Activated T-cell treated with anti-CD3 and anti-CD28 coated beads, Interleukin-2, amount 50 U/mL, for 72 hours (primary cell): Measurements from ENCODE around the gene CGB3. TPM values are rescaled to one million over a fixed set of nuclear protein-coding genes. Genes with fewer than 3 reads are reported as not detected.

ENCODE experiments used
- ATAC-seq, 2 donors: fragments of 150-1000 bp; cut with Tn5 transposase; replicated peaks in 1 of 2; 2 replicates each; pipeline ENCODE4 v1.10.0; 2021; ENCODE audit warnings: moderate library complexity in 2 of 2, mild to moderate bottlenecking in 1 of 2
- DNase-seq, 2 donors: peaks; one replicate each; pipeline ENCODE4 v3.0.0; 2021 to 2022; ENCODE audit warnings: mixed read lengths in 1 of 2
- H3K27ac Mint-ChIP-seq: one replicate; pipeline ENCODE4 v1.8.0; 2022; ENCODE audit warnings: mild to moderate bottlenecking, moderate library complexity, mixed read lengths
- H3K27me3 Mint-ChIP-seq: one replicate; pipeline ENCODE4 v1.8.0; 2022; ENCODE audit warnings: low read depth, mixed read lengths
- H3K36me3 Mint-ChIP-seq, 2 donors: one replicate each; pipeline ENCODE4 v1.8.0; 2022; ENCODE audit warnings: mixed read lengths in 2 of 2, mild to moderate bottlenecking in 1 of 2; ENCODE audit not compliant: insufficient read depth in 2 of 2
- H3K4me1 Mint-ChIP-seq: one replicate; pipeline ENCODE4 v1.8.0; 2022; ENCODE audit warnings: low read depth, mixed read lengths
- H3K4me3 Mint-ChIP-seq, 2 donors: one replicate each; pipeline ENCODE4 v1.8.0; 2022; ENCODE audit warnings: mild to moderate bottlenecking in 2 of 2, mixed read lengths in 2 of 2, moderate library complexity in 2 of 2
- H3K9me3 Mint-ChIP-seq, 2 donors: one replicate each; pipeline ENCODE4 v1.8.0; 2022; ENCODE audit warnings: mixed read lengths in 2 of 2
- total RNA-seq, 2 donors: library from RNA; stranded (reverse); gene quantifications; one replicate each; pipeline ENCODE4 v1.2.3, GENCODE V29; 2022

The CGB3 gene
- total RNA-seq, 2 donors from 2014 or later = not detected

DNA sequence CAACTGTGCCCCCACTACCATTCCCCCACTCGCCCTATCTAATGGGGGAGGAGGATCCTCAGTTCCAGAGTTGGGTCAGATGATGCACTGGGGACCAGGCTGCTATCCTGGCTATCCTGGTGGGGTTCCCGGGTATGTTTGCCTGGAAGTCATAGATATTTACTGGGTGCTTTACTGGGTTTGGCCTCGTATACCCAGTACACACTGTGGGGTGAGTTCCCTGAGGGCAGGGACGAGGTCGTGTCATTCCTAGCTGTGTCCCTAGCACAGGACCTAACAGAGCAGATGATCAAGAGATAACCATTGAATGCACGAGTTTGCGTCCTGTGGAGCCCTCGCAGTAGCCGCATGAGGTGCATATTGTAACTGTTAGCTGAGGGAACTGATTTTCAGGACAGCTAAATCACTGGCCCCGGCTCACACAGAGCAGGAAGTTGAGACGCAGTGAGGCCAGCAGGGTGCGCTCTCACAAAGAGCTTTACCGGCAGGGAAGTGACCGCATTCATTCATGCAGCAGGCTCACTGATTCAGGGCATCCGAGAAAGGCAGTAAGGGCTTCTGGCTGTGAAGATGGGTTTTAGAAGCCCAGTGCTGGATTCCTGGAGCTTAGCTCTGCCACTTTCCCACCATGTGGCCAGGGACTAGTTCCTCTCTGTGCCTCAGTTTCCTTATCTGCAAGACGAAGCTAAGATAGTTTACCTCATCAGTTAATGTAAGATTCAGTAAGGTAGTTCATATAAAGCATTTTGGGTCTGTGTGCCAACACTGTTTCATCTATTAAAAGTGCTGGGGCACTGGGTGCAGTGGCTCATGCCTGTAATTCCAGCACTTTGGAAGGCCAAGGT is 24.4 kb downstream of the CGB3 start:
- Mint-ChIP-seq H3K27ac (no peak overlapping the region), H3K27me3 (no peaks in the 10 kb centered on the region), H3K4me3 (no peak overlapping the region), H3K36me3 (peaks cover 1 to 10% of the 10 kb centered on the region in 2 donors), H3K9me3 (no peaks in the 10 kb centered on the region), H3K4me1 (peaks cover 26% of the 10 kb centered on the region)
- DNase-seq = peak; percentile 67 to 71
- ATAC-seq = peak; percentile 73 to 88

DNA sequence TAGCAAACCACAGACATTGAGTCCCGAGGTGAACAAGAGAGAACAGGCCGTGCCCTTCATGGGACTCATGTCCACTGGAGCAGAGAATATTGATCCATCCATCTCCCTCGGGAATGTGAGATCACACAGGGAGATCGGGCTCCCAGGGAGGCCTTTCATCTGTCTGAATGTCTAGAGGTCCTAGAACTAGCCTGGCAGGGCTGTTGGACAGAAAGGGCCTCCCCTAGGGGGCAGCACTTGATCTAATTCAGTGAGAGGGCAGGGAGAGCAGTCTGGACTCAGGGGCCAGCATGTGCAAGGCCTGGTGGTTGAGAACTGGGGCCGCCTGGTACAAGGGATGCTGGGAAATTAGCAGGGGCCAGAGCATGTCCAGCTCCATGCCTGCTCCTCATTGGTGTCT is 26.2 kb downstream of the CGB3 start:
- Mint-ChIP-seq H3K27ac (no peak overlapping the region), H3K4me3 (no peak overlapping the region), H3K9me3 (no peaks in the 10 kb centered on the region), H3K27me3 (no peaks in the 10 kb centered on the region), H3K36me3 (peaks cover 3 to 7% of the 10 kb centered on the region in 2 donors), H3K4me1 (peaks cover 39% of the 10 kb centered on the region)
- ATAC-seq (no peak), DNase-seq (peak; percentile 65 to 73)

DNA sequence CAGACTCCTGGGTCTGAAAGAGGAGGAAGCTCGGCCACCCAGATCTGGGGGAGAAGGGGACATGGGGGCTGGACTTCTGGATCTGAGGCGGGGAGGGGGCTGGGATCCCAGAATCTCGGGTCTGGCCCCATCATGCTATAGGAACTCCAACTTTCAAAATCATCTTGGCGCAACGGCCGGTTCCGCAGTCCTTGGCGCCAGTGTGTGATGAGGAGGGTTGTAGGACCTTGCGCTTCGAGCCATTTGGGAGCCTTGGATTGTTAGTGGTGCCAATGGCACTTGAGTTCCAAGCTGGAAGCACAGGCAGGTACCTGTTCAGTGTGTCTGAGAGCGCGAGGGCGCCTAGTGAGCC is 30.1 kb downstream of the CGB3 start:
- H3K27me3 Mint-ChIP-seq = no peaks in the 10 kb centered on the region

DNA sequence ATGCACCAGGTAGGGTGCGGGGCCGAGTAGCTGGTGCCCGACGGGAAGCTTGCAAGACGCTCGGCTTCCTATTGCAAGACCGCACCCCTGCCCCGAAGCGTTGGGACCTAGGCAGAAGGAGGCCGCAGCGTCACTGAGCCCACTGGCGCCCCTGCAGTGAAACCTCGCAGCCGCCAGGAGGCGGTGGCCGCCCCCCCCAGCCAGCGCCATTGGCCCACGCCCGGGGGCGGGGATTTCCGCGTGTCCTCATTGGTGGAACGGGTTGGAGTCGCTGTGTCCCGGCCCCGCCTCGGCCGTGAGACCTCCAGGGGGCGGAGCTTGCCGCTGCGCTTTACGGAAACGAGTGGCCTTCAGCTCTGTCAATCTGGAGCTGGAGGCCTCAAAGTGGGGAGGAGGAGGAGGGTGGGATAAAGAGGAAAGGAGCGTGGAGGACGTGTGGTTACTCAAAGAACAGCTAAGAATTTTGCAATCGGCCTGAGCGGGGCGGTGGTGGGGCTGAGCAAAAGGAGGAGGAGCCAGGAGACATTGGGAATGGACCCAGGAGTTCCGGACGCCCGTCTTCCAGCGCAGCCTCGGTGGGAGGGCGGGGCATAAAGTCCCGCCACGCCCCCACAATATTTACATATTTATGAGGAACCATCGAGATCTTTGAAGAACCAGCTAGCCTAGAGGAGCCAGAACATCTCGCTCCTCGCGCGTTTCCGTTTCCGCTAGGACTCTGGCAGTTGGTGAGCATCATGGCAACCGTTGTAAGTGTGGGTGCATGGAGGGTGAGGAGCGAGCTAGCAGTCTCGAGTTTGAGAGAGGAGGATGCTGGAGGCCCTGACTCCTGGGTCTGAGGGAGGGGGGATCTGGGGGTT is 30.7 kb downstream of the CGB3 start, which contains the start of the genes GYS1 and RUVBL2:
Gene GYS1, minus strand, starts transcription at position 135 of the 860 bp plus-strand sequence. CDS start 197 bp downstream, outside the sequence.
Gene RUVBL2, plus strand, starts transcription at position 713 of the 860 bp plus-strand sequence. Its CDS starts 25 bp downstream, at position 738.
- Mint-ChIP-seq H3K4me1 (peaks cover 46% of the 10 kb centered on the region), H3K27ac (peak within 1 kb of the TSS; percentile 91), H3K27me3 (no peaks in the 10 kb centered on the region), H3K9me3 (no peaks in the 10 kb centered on the region), H3K4me3 (peak within 1 kb of the TSS; percentile 90 to 99), H3K36me3 (peaks cover 4 to 7% of the 10 kb centered on the region in 2 donors)
- DNase-seq = peak; percentile 100
- peak; percentile 93 for ATAC-seq

More for the DNA sequence above, 30.1 kb downstream of the CGB3 start:
- Mint-ChIP-seq H3K27ac (peak overlapping the region; percentile 91), H3K4me3 (peak overlapping the region; percentile 90 to 99), H3K36me3 (peaks cover 2 to 7% of the 10 kb centered on the region in 2 donors), H3K4me1 (peaks cover 46% of the 10 kb centered on the region), H3K9me3 (no peaks in the 10 kb centered on the region)
- ATAC-seq (no peak), DNase-seq (no peak)

DNA sequence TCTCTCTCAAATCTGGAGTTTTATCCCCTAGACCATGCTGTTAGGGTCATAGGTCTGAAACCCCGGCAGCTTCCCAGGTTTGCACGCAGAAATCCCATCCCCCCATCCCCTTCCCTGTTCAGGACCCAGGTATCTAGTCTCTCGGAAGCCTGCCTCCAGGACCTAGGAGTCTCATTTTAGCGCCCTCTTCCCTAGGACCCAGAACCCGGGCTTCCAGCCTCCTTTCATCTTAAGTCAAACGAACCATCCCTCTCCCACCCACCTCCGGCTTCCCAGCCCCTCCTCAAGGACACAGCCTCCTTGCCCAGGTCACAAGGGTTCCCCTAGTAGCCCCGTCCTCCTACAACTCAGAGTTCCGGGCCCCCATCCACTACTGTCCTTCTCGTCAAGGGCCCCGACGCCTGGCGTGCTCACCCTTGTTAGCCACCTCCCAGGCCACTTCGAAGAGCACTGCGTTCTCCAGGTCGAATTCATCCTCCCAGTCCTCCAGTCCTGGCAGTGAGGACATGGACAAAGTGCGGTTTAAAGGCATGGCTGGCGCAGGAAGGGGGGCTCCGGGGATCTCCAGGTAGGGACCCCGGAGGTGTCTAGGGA is 31.5 kb downstream of the CGB3 start:
- Mint-ChIP-seq H3K4me1 (peaks cover 46% of the 10 kb centered on the region), H3K27me3 (no peaks in the 10 kb centered on the region), H3K9me3 (no peaks in the 10 kb centered on the region), H3K27ac (peak overlapping the region; percentile 34), H3K4me3 (peak overlapping the region; percentile 90 to 99), H3K36me3 (peaks cover 7% of the 10 kb centered on the region in 2 donors)
- DNase-seq (peak; percentile 37), ATAC-seq (no peak)

DNA sequence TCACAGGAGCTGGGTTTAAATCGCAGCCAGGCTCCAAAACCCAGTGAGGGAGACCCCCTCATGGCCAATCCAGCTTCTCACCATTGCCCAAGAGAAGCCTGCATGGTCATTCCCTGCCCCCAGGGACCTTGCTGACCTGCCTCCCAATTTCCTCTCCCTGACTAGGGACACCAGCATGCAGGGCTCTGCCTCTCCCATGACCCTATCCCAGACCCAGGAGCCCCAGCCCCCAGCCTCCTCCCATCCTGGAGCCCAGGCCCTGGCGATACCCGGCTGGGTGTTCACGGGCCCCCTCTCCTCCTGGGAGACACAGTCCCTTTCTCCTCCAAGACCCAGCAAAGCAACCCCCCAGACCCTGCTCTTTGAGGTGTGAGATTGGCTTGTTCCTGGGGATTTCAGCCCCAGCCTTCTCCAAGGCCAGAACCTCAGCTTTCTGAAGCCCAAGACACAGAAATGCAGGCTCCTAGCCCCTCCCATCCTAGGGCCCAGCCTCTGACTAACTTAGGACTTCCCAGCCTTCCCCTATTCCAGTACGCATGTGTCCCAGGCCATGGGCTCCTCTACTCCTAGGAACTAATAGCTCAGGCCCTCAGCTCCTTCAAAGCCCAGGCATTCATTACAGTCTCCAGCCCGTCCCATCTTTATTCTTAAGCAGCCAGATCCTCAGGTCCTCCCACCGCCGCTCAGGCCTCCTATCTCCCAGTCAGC is 32.1 kb downstream of the CGB3 start:
- peaks cover 50% of the 10 kb centered on the region for H3K4me1 Mint-ChIP-seq
- H3K27me3 Mint-ChIP-seq = no peaks in the 10 kb centered on the region
- peak overlapping the region; percentile 90 to 99 for H3K4me3 Mint-ChIP-seq
- H3K27ac Mint-ChIP-seq = peak overlapping the region; percentile 34
- DNase-seq = no peak
- H3K36me3 Mint-ChIP-seq = peaks cover 7 to 8% of the 10 kb centered on the region in 2 donors
- H3K9me3 Mint-ChIP-seq = no peaks in the 10 kb centered on the region
- no peak for ATAC-seq

DNA sequence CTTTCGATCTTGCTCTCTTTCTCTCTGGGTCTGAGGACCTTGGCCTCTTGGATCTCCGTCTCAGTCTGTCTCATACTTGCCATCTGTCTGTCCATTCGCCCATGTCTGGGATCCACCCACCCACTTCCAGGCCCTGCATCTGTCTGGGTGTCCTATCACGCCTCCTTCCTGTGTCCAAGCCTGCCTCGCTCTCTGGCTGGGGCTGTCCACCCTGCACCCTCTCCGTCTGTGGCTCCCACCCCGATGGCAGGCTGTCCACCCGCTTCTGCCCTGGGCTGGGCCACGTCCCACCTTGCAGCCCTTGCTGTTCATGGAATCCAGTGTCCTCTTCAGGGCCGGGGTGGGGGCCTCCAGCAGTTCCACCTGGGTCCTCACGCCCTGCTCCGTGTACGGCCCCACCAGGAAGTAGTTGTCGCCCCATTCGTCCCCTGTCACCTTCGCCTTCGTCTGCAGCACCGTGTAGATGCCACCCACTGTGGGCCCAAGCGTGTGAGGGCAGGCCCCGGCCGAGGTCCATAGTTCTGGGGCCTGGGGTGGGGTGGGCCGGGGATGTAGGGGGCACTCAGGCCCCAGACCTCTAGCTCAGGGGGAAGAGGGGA is 33.0 kb downstream of the CGB3 start:
- no peak overlapping the region for H3K27ac Mint-ChIP-seq
- no peaks in the 10 kb centered on the region for H3K9me3 Mint-ChIP-seq
- DNase-seq = no peak
- no peaks in the 10 kb centered on the region for H3K27me3 Mint-ChIP-seq
- no peak for ATAC-seq
- peaks cover 7 to 8% of the 10 kb centered on the region in 2 donors for H3K36me3 Mint-ChIP-seq
- no peak overlapping the region for H3K4me3 Mint-ChIP-seq
- H3K4me1 Mint-ChIP-seq = peaks cover 51% of the 10 kb centered on the region

DNA sequence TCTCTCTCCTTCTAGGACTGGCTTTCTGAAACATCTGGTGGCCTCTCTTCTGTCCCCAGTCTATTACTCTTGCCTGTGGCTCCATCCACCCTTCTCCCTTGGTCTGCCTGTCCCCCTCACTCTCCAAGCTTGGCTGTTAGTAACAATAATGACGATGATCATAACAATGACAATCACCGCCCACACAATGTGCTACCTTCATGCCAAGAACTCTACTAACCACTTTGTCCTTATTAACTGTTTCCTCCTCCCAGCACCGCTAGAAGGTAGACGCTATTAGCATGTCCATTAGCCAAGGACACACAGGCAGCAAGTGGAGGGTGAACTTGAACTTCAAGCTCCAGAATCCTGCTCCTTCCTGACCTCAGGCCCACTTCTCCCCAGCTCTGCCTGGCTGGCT is 33.7 kb downstream of the CGB3 start:
- Mint-ChIP-seq H3K27me3 (no peaks in the 10 kb centered on the region), H3K4me3 (no peak overlapping the region), H3K4me1 (peaks cover 49% of the 10 kb centered on the region), H3K27ac (no peak overlapping the region), H3K36me3 (peaks cover 7 to 8% of the 10 kb centered on the region in 2 donors), H3K9me3 (no peaks in the 10 kb centered on the region)
- ATAC-seq (no peak), DNase-seq (no peak)

DNA sequence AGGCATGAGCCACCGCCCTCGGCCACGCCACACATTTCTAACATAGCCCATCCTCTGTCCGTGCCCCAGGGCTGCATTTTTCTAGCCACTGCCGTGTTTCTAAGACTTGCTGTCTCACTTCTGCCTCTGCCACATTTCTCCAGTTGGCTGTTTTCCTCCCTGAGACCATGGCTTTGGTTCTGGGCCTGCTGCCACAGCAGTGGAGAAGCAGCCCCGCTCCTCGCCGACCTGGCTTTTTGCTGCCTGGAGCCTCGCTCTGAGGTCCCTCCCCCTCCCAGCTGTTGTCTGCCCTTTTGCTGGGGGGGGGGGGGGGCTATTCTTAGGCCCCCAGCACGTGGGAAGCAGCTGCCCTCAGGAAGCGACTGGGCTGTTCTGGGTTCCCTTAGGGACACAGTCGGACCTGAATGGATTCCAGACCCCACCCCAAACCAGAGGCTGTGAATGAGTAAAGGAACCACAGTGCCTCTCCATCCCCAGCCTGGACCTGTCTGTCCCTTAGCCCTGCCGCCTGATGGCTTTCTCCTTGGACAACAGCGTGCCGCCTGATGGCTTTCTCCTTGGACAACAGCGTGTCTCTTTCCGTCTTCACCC is 34.3 kb downstream of the CGB3 start:
- Mint-ChIP-seq H3K27me3 (no peaks in the 10 kb centered on the region), H3K9me3 (no peaks in the 10 kb centered on the region), H3K4me3 (no peak overlapping the region), H3K36me3 (peaks cover 6 to 7% of the 10 kb centered on the region in 2 donors), H3K4me1 (peaks cover 43% of the 10 kb centered on the region), H3K27ac (no peak overlapping the region)
- DNase-seq (no peak), ATAC-seq (no peak)

DNA sequence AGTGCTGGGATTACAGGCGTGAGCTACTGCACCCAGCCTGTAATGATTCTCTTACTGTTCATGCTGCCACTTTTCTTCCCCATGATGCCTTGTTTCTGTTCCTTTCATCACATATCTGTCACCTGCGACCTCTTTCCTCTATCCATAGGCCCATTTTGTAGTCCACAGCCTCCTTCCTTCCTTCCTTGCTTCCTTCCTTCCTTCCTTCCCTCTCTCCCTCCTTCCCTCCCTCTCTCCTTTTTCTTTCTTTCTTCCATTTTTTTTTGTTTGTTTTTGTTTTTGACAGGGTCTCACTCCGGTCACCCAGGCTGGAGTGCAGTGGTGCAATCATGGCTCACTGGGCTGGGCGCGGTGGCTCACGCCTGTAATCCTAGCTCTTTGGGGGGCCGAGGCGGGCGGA is 35.3 kb downstream of the CGB3 start:
- Mint-ChIP-seq H3K36me3 (peaks cover 5 to 7% of the 10 kb centered on the region in 2 donors), H3K9me3 (no peaks in the 10 kb centered on the region), H3K27ac (no peak overlapping the region), H3K4me1 (peaks cover 34% of the 10 kb centered on the region), H3K27me3 (no peaks in the 10 kb centered on the region), H3K4me3 (no peak overlapping the region)
- no peak for DNase-seq
- ATAC-seq = no peak

DNA sequence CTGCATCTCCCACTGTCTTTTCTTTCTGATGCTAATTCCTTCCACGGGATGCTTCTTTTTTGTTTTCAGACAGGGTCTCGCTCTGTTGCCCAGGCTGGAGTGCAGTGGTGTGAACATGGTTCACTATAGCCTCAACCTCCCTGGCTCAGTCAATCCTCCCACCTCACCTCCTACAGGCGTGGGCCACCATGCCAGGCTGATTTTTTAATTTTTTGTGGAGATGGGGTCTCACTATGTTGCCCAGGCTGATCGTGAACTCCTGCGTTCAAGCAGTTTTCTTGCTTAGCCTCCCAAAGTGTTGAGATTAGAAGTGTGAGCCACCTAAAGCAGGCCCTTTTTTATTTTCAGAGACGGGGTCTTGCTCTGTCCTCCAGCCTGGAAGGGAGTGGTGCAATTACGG is 35.8 kb downstream of the CGB3 start:
- no peaks in the 10 kb centered on the region for H3K27me3 Mint-ChIP-seq
- peak overlapping the region; percentile 10 for H3K27ac Mint-ChIP-seq
- ATAC-seq (no peak), DNase-seq (no peak)
- peaks cover 30% of the 10 kb centered on the region for H3K4me1 Mint-ChIP-seq
- peaks cover 3 to 5% of the 10 kb centered on the region in 2 donors for H3K36me3 Mint-ChIP-seq
- H3K9me3 Mint-ChIP-seq = no peaks in the 10 kb centered on the region
- H3K4me3 Mint-ChIP-seq = no peak overlapping the region

DNA sequence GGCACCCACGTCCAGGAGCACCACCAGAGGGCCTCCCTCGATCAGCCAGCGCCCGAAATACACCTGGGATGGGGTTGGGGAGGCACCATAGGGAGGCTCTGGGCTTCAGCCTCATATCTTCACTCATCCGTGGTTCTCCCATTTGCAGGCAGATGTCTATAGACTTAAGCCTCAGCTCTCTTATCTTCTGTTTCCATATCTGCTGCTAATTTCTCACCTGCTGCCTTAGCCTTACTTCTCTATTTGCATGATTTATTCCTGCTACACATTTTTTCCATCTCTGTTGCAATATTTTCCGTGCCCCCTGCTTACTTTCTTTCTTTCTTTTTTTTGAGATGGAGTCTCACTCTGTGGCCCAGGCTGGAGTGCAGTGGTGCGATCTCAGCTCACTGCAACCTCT is 36.8 kb downstream of the CGB3 start:
- peaks cover 3 to 5% of the 10 kb centered on the region in 2 donors for H3K36me3 Mint-ChIP-seq
- H3K27me3 Mint-ChIP-seq = no peaks in the 10 kb centered on the region

More for the DNA sequence above, 36.8 kb downstream of the CGB3 start:
- Mint-ChIP-seq H3K27ac (no peak overlapping the region), H3K4me3 (no peak overlapping the region), H3K9me3 (no peaks in the 10 kb centered on the region), H3K4me1 (peaks cover 27% of the 10 kb centered on the region)
- no peak for ATAC-seq
- DNase-seq = no peak
